Adrenal gland (tissue), 12 donors: ENCODE measurements around the gene NEU4. TPM values are rescaled to one million over a fixed set of nuclear protein-coding genes. Genes with fewer than 3 reads are reported as not detected.
"Not testable (repeated sequence)": the region's sequence is repeated elsewhere in the genome, so short reads cannot be mapped to it uniquely, and the experiment has no call there.

Experiments used
- DNase-seq, 7 donors: peaks; one replicate each; pipeline ENCODE4 v3.0.0-alpha.2; 2019 to 2020
- H3K27ac ChIP-seq, 5 donors: fragments of 200-600 bp; sonication (generic) in 4 of 5; 1 replicate in 3 of 5; 2 replicates in 2 of 5; pipeline versions ENCODE4 v1.5.1 to v1.8.0; 2016 to 2020; ENCODE audit warnings: mild to moderate bottlenecking in 1 of 5
- H3K27me3 ChIP-seq: fragments of 200-600 bp; 2 replicates; pipeline ENCODE4 v1.8.0; 2021
- H3K36me3 ChIP-seq, 2 donors: fragments of 200-600 bp; replicated peaks in 1 of 2; 1 replicate in 1 of 2; 2 replicates in 1 of 2; pipeline versions ENCODE4 v1.5.1 to v1.8.0; 2018 to 2022
- H3K4me1 ChIP-seq, 2 donors: fragments of 200-600 bp; replicated peaks in 1 of 2; 1 replicate in 1 of 2; 2 replicates in 1 of 2; pipeline versions ENCODE4 v1.5.1 to v1.8.0; 2018 to 2021
- H3K4me3 ChIP-seq, 4 donors: fragments of 200-600 bp; sonication (generic) in 3 of 4; one replicate each; pipeline ENCODE4 v1.5.1; 2016 to 2018
- H3K9me3 ChIP-seq, 3 donors: fragments of 200-600 bp; sonication (generic) in 1 of 3; replicated peaks in 1 of 3; 1 replicate in 2 of 3; 2 replicates in 1 of 3; pipeline versions ENCODE4 v1.5.1 to v1.8.0; 2016 to 2021
- CTCF ChIP-seq, 6 experiments: fragments of 450-650 bp in 4 of 6; fragments of 200-600 bp in 2 of 6; sonication (generic) in 1 of 6; IDR thresholded peaks; 1 replicate in 5 of 6; 2 replicates in 1 of 6; pipeline versions ENCODE4 v1.5.1 to v1.8.0; 2016 to 2021; ENCODE audit warnings: antibody characterized with exemption in 6 of 6, mild to moderate bottlenecking in 2 of 6, moderate library complexity in 1 of 6
- POLR2A ChIP-seq, 2 donors: fragments of 450-650 bp; IDR thresholded peaks; one replicate each; pipeline ENCODE4 v1.6.1; 2017; ENCODE audit warnings: antibody characterized with exemption in 2 of 2, mild to moderate bottlenecking in 2 of 2, moderate library complexity in 1 of 2
- WGBS, 4 donors: extraction: QIAGEN DNeasy Blood & Tissue Kit in 2 of 4; methylation state at CpG; one replicate each; pipeline versions ENCODE4 v1.1.5 to v1.1.7; 2013 to 2017; 5-methylcytosine and 5-hydroxymethylcytosine counted together
- intact Hi-C, 2 donors: fragments of 100-400 bp; cut with DNase I; formaldehyde crosslinking; loops; one replicate each; pipeline versions ENCODE4 v1.14.1 to v1.15.0; 2022 to 2023
- polyA plus RNA-seq, 3 donors: library from polyadenylated mRNA; stranded (reverse); fragments of 200-250 nt in 2 of 3; fragments of 350-450 nt in 1 of 3; fragmentation: Illumina TruSeq in 1 of 3; extraction: RNeasy Lipid Tissue Mini Kit (QIAGEN cat#74804) in 1 of 3; gene quantifications; one replicate each; pipeline ENCODE4 v1.2.3, GENCODE V29; 2013 to 2014
- total RNA-seq, 9 donors: library from RNA; depleted of rRNA in 4 of 9; stranded (reverse); fragments of >200 nt in 4 of 9; fragments of 120-200 nt in 1 of 9; fragmentation: NEBNext Ultra II Directional in 1 of 9; extraction: Animal tissue kit (Norgen Biotek cat#: 25700) in 1 of 9; gene quantifications; one replicate each; pipeline versions ENCODE4 v1.1.0 to v1.2.4, GENCODE V29; 2013 to 2023
- donor health status: healthy with polysubstance abuse.
- donor health status: Bipolar disorder and iron deficiency.
- donor health status: DM: yes; HTN: yes; CAD: no.
- donor health status: DM: no; HTN: no; CAD: no.
- donor health status: DM: no; HTN: no; CAD: no.
- donor health status: DM: yes; HTN: yes; CAD: no.

NEU4 gene
- total and polyA plus RNA-seq, 12 donors = 0.17 to 2.3 (median 0.37) TPM; not detected in 3

GRCh38 chr2:241818229-241818942 lies 9.4 kb downstream of the NEU4 start:
- DNase-seq = peak in 1 of 7 donors; percentile 10
- H3K27ac ChIP-seq = no peak overlapping the region
- TF ChIP-seq POLR2A (IDR thresholded peaks at IDR 0.05) = no peak
- TF ChIP-seq CTCF (IDR thresholded peaks at IDR 0.05) = no peak
- H3K36me3 ChIP-seq = no peaks in the 10 kb centered on the region
- no peak overlapping the region for H3K4me3 ChIP-seq
- H3K27me3 ChIP-seq = no peaks in the 10 kb centered on the region
- intact Hi-C loops = no loop called here
- WGBS, 4 donors = 50 to 80% (median 70%) methylated on average over 9 to 25 of the region's 25 CpGs
- H3K4me1 ChIP-seq = no peaks in the 10 kb centered on the region
- H3K9me3 ChIP-seq = no peaks in the 10 kb centered on the region

- peak in 2 of 7 donors; percentile 17 to 47 for DNase-seq
- H3K4me1 ChIP-seq = no peaks in the 10 kb centered on the region
- no peaks in the 10 kb centered on the region for H3K36me3 ChIP-seq
- no peak for TF ChIP-seq CTCF (IDR thresholded peaks at IDR 0.05)
- no peak for TF ChIP-seq POLR2A (IDR thresholded peaks at IDR 0.05)
- H3K27me3 ChIP-seq = no peaks in the 10 kb centered on the region
- intact Hi-C loops = no loop called here
- H3K9me3 ChIP-seq = no peaks in the 10 kb centered on the region
- H3K4me3 ChIP-seq = no peak overlapping the region
- 53 to 73% (median 67%) methylated on average over 8 to 10 of the region's 10 CpGs for WGBS, 4 donors
- H3K27ac ChIP-seq = no peak overlapping the region
Measured at GRCh38 chr2:241818943-241819270, 9.9 kb downstream of the NEU4 start.

- intact Hi-C loops, H3K4me1 ChIP-seq, H3K4me3 ChIP-seq, H3K36me3 ChIP-seq, H3K27me3 ChIP-seq, H3K9me3 ChIP-seq, H3K27ac ChIP-seq: not testable (repeated sequence)
- DNase-seq = peak in 3 of 7 donors; percentile 15 to 41 (median 19)
- WGBS, 4 donors = 75 to 82% (median 78%) methylated on average over 10 to 27 of the region's 27 CpGs
Measured at GRCh38 chr2:241819947-241820624, 11.1 kb downstream of the NEU4 start.

- no peaks in the 10 kb centered on the region for H3K36me3 ChIP-seq
- no peaks in the 10 kb centered on the region for H3K9me3 ChIP-seq
- no peaks in the 10 kb centered on the region for H3K4me1 ChIP-seq
- DNase-seq = peak in 2 of 7 donors; percentile 13 to 19
- no peak overlapping the region for H3K27ac ChIP-seq
- whole genome bisulfite sequencing, 4 donors = 85 to 90% (median 87%) methylated on average over 10 to 31 of the region's 31 CpGs
- TF ChIP-seq POLR2A (IDR thresholded peaks at IDR 0.05) = no peak
- no peak overlapping the region for H3K4me3 ChIP-seq
- H3K27me3 ChIP-seq = no peaks in the 10 kb centered on the region
- intact Hi-C loops = no loop called here
Measured at GRCh38 chr2:241820625-241821384, 11.8 kb downstream of the NEU4 start.
